Endothelial cell of umbilical vein (primary cell): ENCODE measurements around the gene UCKL1. TPM values are rescaled to one million over a fixed set of nuclear protein-coding genes. Genes with fewer than 3 reads are reported as not detected.

ENCODE experiments used
- BruUV-seq: library from RNA; stranded (reverse); fragments of 400-500 nt; replicated peaks from 2 replicates; lab custom pipeline; 2021; lab: Mats Ljungman, UMichigan
- CTCF ChIA-PET: fragments of 300-600, 350-600 bp; sonication (Branson Sonifier 250); formaldehyde crosslinking; loops from one replicate; lab custom pipeline; 2021; ENCODE audit warnings: antibody characterized with exemption, inconsistent platforms; lab: Charles Lee
- POLR2A ChIA-PET: fragments of 300-600, 350-600 bp; sonication (Branson Sonifier 250); formaldehyde crosslinking; loops from one replicate; lab custom pipeline; 2021; ENCODE audit warnings: antibody characterized with exemption, inconsistent platforms; lab: Charles Lee
- DNase-seq: peaks from one replicate; pipeline ENCODE4 v3.0.0-alpha.2; 2011; ENCODE audit warnings: low read depth, low spot score
- FAIRE-seq: peaks from 2 replicates; lab custom pipeline; 2011; peaks lifted over from hg19 to GRCh38; lab: Jason Lieb, UNC
- H2AFZ ChIP-seq: 2 replicates; pipeline ENCODE4 v1.6.0; 2012; ENCODE audit warnings: low read depth, low read length, control low read depth, inconsistent platforms
- H3K27ac ChIP-seq: 2 replicates; pipeline ENCODE4 v1.5.1; 2011; ENCODE audit warnings: low read depth, mild to moderate bottlenecking, control low read depth, low read length, moderate library complexity; ENCODE audit not compliant: insufficient read depth
- H3K27me3 ChIP-seq, 2 experiments: 2 replicates each; pipeline versions ENCODE4 v1.6.0 to v1.6.1; 2011; ENCODE audit warnings: low read length in 2 of 2, mixed read lengths in 1 of 2; ENCODE audit not compliant: control insufficient read depth in 2 of 2, insufficient read depth in 2 of 2
- H3K36me3 ChIP-seq, 2 experiments: 2 replicates in 1 of 2; 3 replicates in 1 of 2; pipeline ENCODE4 v1.5.1; 2011; ENCODE audit warnings: low read length in 2 of 2, mild to moderate bottlenecking in 1 of 2, moderate library complexity in 1 of 2; ENCODE audit not compliant: control insufficient read depth in 2 of 2, insufficient read depth in 2 of 2; ENCODE audit errors: extremely low read depth in 1 of 2
- H3K4me1 ChIP-seq: 3 replicates; pipeline ENCODE4 v1.5.1; 2011; ENCODE audit warnings: mild to moderate bottlenecking, low read length; ENCODE audit not compliant: control insufficient read depth, insufficient read depth; ENCODE audit errors: extremely low read depth
- H3K4me2 ChIP-seq: 2 replicates; pipeline ENCODE4 v1.6.1; 2011; ENCODE audit warnings: low read length, control low read depth, mixed read lengths; ENCODE audit not compliant: insufficient read depth
- H3K4me3 ChIP-seq, 3 experiments: fragments of 200-600 bp in 1 of 3; sonication (generic), shearing (Covaris generic) in 1 of 3; replicated peaks in 1 of 3; 2 replicates each; pipeline ENCODE4 v1.5.1; 2011 to 2016; ENCODE audit warnings: control low read depth in 3 of 3, low read length in 3 of 3, mild to moderate bottlenecking in 2 of 3, inconsistent platforms in 1 of 3, low read depth in 1 of 3, moderate library complexity in 1 of 3; ENCODE audit not compliant: insufficient read depth in 1 of 3
- H3K79me2 ChIP-seq: 2 replicates; pipeline ENCODE4 v1.6.0; 2012; ENCODE audit warnings: low read length, inconsistent platforms; ENCODE audit not compliant: control insufficient read depth, insufficient read depth
- H3K9ac ChIP-seq: replicated peaks from 2 replicates; pipeline ENCODE3; 2011; ENCODE audit warnings: low read length, control low read depth; ENCODE audit not compliant: insufficient read depth; ENCODE audit errors: extremely low read depth
- H3K9me1 ChIP-seq: replicated peaks from 3 replicates; pipeline ENCODE4 v1.6.0; 2011; ENCODE audit warnings: mild to moderate bottlenecking, low read length; ENCODE audit not compliant: control insufficient read depth, insufficient read depth; ENCODE audit errors: extremely low read depth
- H3K9me3 ChIP-seq: replicated peaks from 2 replicates; pipeline ENCODE4 v1.5.1; 2012; ENCODE audit warnings: low read length, inconsistent platforms; ENCODE audit not compliant: control insufficient read depth, insufficient read depth
- H4K20me1 ChIP-seq: replicated peaks from 2 replicates; pipeline ENCODE3; 2011; ENCODE audit warnings: mild to moderate bottlenecking, low read length; ENCODE audit not compliant: control insufficient read depth, insufficient read depth; ENCODE audit errors: extremely low read depth
- POLR2AphosphoS5 ChIP-seq: IDR thresholded peaks from 2 replicates; pipeline ENCODE4 v1.6.1; 2012; ENCODE audit warnings: low read depth, mild to moderate bottlenecking, control low read depth, low read length, moderate library complexity; ENCODE audit not compliant: insufficient read depth
- dilution Hi-C: fragments of 300-500 bp; cut with MboI; formaldehyde crosslinking; loops from one replicate; pipeline ENCODE4 v1.15.0; 2019; ENCODE audit warnings: low sequenced_read_pairs; ENCODE audit not compliant: extremely low pct_ligation_motif_present
- intact Hi-C: fragments of 100-400 bp; cut with micrococcal nuclease; formaldehyde crosslinking; loops from one replicate; pipeline ENCODE4 v1.10.0; 2022
- polyA plus RNA-seq, 4 experiments: library from polyadenylated mRNA; depleted of rRNA in 3 of 4; stranded (reverse) in 3 of 4; unstranded in 1 of 4; fragments of >200 nt; gene quantifications; 2 replicates each; pipeline versions ENCODE4 v1.2.1 to v1.2.3, GENCODE V29; 2011 to 2012; ENCODE audit warnings: missing spikeins in 1 of 4
- total RNA-seq: library from RNA; stranded (reverse); gene quantifications from 2 replicates; pipeline ENCODE4 v1.2.3, GENCODE V29; 2021
- TF ChIP-seq, protein P1 (sequence below), 2 donors: IDR thresholded peaks; 1 replicate in 1 of 2; 2 replicates in 1 of 2; pipeline ENCODE4 v1.5.1; 2011; ENCODE audit warnings: low read length in 2 of 2, mild to moderate bottlenecking in 2 of 2, moderate library complexity in 2 of 2, control low read depth in 1 of 2, inconsistent platforms in 1 of 2, low read depth in 1 of 2; ENCODE audit not compliant: insufficient read depth in 1 of 2; ENCODE audit errors: extremely low read depth in 1 of 2

Gene UCKL1
- total and polyA plus RNA-seq, 2 donors (not counting 3 experiments of a cell fraction or from before 2014, with no cell fraction given): 51.1 to 78.8 TPM

DNA sequence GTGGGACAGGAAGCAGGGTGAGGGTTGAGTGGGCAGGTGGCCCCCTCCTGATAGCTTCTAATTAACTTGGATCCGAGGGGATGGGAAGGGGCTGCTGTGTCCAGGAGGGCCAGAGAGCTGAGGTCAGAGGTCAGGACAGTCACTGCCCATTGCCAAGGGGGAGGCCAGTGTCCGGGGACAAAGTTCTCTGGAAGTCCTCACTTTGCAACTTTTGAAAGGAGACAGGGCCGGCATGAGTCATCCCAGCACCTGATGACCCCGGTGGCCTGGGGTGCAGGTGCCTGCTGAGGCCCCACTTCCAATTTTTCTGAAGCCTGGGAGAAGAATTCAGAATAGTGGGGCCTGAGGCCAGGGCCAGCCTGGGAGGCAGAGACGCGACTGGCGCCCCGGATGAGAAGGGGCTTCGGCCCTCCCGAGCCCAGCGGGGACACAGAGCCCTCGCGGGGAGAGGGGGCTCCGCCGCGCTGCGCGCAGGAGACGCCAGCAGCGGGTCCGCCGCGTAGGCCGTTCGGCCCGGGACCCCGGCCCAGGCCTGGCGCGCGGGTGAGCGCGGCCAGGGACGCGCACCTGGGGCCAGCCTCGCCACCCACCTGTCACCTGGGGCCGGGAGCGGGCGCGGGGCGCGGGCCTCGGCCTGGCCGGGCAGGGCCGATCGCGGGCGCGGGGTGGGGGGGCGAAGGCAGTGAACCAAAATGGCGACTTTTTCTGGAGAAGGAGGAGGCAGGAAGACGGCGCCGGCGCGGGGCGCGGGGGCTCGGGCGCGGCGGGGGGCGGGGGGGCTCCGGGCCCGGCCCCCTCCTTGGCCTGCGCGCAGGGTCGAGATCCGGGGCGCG, 12.9 kb upstream of the UCKL1 start:
- Histone ChIP-seq H3K9me3 (no peaks in the 10 kb centered on the region), H3K27ac (peak overlapping the region; percentile 10), H2AFZ (peak overlapping the region; percentile 4), H3K9me1 (no peaks in the 10 kb centered on the region), H3K9ac (peak overlapping the region; percentile 79), H3K36me3 (peaks cover 5 to 17% of the 10 kb centered on the region in 2 experiments), H3K4me2 (peak overlapping the region; percentile 66), H3K4me1 (peaks cover 23% of the 10 kb centered on the region), H3K4me3 (peak overlapping the region; percentile 15 to 57 (median 47)), H4K20me1 (no peaks in the 10 kb centered on the region), H3K79me2 (peaks cover 7% of the 10 kb centered on the region), H3K27me3 (no peaks in the 10 kb centered on the region)
- TSS peak; percentile 27 for BruUV-seq
- FAIRE-seq (no peak), DNase-seq (no peak)
- dilution Hi-C loops: no loop called here
- intact Hi-C loops: no loop called here
- ChIA-PET POLR2A (no interaction called here), CTCF (interaction anchor here (1.1 kb wide), 2 partner anchors 13 to 14 kb away, joined by 3 to 5 read pairs; partner anchors contain the start of gene UCKL1)
- peak; percentile 29 for TF ChIP-seq POLR2AphosphoS5
- TF ChIP-seq, protein P1, sequence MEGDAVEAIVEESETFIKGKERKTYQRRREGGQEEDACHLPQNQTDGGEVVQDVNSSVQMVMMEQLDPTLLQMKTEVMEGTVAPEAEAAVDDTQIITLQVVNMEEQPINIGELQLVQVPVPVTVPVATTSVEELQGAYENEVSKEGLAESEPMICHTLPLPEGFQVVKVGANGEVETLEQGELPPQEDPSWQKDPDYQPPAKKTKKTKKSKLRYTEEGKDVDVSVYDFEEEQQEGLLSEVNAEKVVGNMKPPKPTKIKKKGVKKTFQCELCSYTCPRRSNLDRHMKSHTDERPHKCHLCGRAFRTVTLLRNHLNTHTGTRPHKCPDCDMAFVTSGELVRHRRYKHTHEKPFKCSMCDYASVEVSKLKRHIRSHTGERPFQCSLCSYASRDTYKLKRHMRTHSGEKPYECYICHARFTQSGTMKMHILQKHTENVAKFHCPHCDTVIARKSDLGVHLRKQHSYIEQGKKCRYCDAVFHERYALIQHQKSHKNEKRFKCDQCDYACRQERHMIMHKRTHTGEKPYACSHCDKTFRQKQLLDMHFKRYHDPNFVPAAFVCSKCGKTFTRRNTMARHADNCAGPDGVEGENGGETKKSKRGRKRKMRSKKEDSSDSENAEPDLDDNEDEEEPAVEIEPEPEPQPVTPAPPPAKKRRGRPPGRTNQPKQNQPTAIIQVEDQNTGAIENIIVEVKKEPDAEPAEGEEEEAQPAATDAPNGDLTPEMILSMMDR (IDR thresholded peaks at IDR 0.05; ENCODE audit: extremely low read depth in 1 of 2, insufficient read depth in 1 of 2, low read depth in 1 of 2, low read length in 2 of 2): no peak
